ENCODE results near the gene FEZF1.

Gene FEZF1

DNA sequence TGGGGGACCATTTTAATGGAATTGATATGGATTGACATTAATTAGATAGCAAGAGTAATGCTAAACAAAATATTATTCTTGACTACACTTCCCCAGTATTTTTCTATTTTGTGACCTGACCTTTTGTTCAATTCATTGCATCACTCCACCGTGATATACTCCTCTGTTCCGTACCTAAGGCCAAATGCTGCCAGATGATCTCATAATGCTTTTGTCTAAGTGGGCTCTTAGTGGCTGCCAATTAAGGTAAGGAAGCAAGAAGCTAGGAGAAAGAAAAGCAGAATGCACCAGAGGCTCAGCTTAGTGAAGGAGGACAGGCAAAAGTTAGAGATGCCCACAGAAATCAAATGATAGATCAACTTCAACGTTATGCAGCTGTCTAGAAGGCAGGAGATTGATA is 36.4 kb downstream of the FEZF1 start:
- DNase-seq (ENCODE audit: low read depth), result no peak

DNA sequence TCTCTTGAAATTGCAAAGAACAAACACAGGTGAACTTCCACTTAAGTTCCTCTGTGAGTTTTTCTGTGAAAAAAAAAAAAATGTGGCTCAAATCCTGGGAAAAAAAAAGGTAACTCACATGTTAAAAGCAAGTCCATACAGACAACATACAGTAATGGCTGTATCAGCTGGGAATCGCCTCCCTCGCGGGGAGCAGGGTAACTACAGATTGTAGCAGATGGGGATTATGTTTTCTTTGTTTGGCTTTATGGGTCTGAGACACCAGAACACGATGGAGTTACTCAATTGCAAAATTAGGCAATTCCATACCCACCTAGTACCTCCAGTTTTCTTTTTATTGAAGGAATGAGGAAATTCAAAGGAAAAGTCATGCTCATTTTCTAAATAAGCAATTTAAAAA is 42.3 kb downstream of the FEZF1 start:
- DNase-seq (ENCODE audit: low read depth), result no peak

- no peak for DNase-seq (ENCODE audit: low read depth)
Measured at GRCh38 chr7:122261442-122261841, 43.1 kb downstream of the FEZF1 start.

DNA sequence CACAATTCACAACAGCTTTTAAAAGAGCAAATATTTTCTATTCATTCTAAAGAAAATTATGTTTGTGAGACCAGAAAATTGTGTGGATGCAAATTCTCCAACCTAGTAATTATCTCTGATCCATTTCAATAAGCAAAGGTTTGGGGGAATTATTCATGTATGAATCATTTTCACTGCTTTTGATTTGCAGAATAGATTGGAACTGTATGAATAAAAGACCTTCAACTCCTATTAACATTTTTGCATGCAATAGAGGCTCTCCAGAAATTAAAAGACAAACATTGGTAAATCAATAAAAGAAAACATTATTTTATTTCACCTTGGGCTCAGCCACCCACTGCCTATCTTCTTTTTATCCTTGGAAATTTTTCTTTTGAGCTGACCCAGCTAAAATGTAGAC is 43.5 kb downstream of the FEZF1 start:
- DNase-seq (ENCODE audit: low read depth), result no peak

GRCh38 chr7:122260336-122260735 is 44.2 kb downstream of the FEZF1 start:
- no peak for DNase-seq (ENCODE audit: low read depth)

GRCh38 chr7:122258971-122259370 is 45.6 kb downstream of the FEZF1 start:
- DNase-seq (ENCODE audit: low read depth), result no peak

DNA sequence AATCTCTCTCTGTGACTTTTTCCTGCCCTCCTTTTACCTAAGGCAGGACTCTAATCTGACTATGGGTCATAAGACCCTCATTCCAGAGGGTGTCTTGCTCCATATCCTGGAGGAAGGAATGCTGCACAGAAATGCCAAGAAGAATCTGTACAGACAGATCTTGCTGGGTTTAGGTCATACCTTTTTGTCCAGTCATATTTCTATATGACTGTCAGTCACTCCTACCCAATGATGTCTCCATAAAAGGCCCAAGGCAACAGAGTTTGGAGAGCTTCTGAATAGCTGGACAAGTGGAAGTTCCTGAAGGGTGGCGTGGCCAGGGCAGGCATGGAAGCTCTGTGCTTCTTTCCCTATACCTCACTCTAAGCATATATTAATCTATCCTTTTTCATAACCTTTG is 47.5 kb downstream of the FEZF1 start:
- no peak for DNase-seq (ENCODE audit: low read depth)

- DNase-seq (ENCODE audit: low read depth), result no peak
Measured at GRCh38 chr7:122256046-122256445, 48.5 kb downstream of the FEZF1 start.

DNA sequence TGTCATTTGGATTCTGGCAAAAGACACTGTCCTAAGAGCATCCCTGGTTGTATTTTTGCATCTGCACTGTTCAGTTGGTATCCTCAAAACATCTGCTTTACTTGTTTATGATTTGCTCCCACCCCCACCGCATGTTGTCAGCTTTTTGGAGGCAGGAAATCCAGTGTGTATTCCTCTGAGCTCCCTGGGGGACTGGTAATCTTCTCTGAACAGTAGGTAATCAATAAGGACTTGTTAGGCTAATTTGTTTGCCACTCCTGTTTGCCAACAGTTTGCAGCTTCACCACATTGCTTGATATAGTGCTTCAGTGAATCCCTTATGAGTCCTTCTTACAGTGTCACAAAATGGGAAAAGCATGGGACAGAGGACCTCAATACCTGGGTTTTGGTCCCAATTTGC is 49.1 kb downstream of the FEZF1 start:
- no peak for DNase-seq (ENCODE audit: low read depth)
